Osteoblast (primary cell): ENCODE results near the gene NARF. TPM values are rescaled to one million over a fixed set of nuclear protein-coding genes. Genes with fewer than 3 reads are reported as not detected.

Experiments
- DNase-seq: peaks from one replicate; pipeline ENCODE4 v3.0.0; 2011; ENCODE audit warnings: low spot score, mixed read lengths; ENCODE audit not compliant: insufficient read length; ENCODE audit errors: missing footprints
- H2AFZ ChIP-seq: 2 replicates; pipeline ENCODE4 v1.6.0; 2011; ENCODE audit warnings: mild to moderate bottlenecking, low read length
- H3K27ac ChIP-seq: 2 replicates; pipeline ENCODE4 v1.5.1; 2011; ENCODE audit warnings: mild to moderate bottlenecking, low read depth, low read length, moderate library complexity
- H3K27me3 ChIP-seq: 2 replicates; pipeline ENCODE4 v1.6.0; 2012; ENCODE audit warnings: mild to moderate bottlenecking, control low read depth, inconsistent platforms, low read length, moderate library complexity; ENCODE audit not compliant: insufficient read depth
- H3K36me3 ChIP-seq: 2 replicates; pipeline ENCODE4 v1.5.1; 2011; ENCODE audit warnings: mild to moderate bottlenecking, low read length, control low read depth, moderate library complexity; ENCODE audit not compliant: insufficient read depth
- H3K4me1 ChIP-seq: 2 replicates; pipeline ENCODE4 v1.5.1; 2011; ENCODE audit warnings: mild to moderate bottlenecking, low read length, control low read depth, moderate library complexity; ENCODE audit not compliant: insufficient read depth
- H3K4me2 ChIP-seq: 2 replicates; pipeline ENCODE4 v1.6.0; 2011; ENCODE audit warnings: mild to moderate bottlenecking, low read length; ENCODE audit not compliant: insufficient read depth
- H3K4me3 ChIP-seq: fragments of 200-600 bp; sonication (generic); 3 replicates; pipeline ENCODE4 v1.5.1; 2012; ENCODE audit warnings: mild to moderate bottlenecking, low read length, inconsistent platforms; ENCODE audit not compliant: insufficient read depth
- H3K79me2 ChIP-seq: 2 replicates; pipeline ENCODE4 v1.6.0; 2012; ENCODE audit warnings: mild to moderate bottlenecking, low read length, control low read depth, inconsistent platforms; ENCODE audit not compliant: insufficient read depth
- H3K9me3 ChIP-seq: 2 replicates; pipeline ENCODE4 v1.5.1; 2011; ENCODE audit warnings: low read depth, low read length, control low read depth
- H4K20me1 ChIP-seq: 2 replicates; pipeline ENCODE4 v1.6.0; 2012; ENCODE audit warnings: mild to moderate bottlenecking, low read length, control low read depth; ENCODE audit not compliant: insufficient read depth
- total RNA-seq: library from RNA; depleted of rRNA; stranded (reverse); fragments of >200 nt; gene quantifications from 2 replicates; pipeline ENCODE4 v1.2.3, GENCODE V29; 2012
- TF ChIP-seq, protein P1 (sequence below): IDR thresholded peaks from 2 replicates; pipeline ENCODE4 v1.5.1; 2011; ENCODE audit warnings: mild to moderate bottlenecking, low read depth, low read length, moderate library complexity; ENCODE audit errors: extremely low read depth

The NARF gene
- total RNA-seq, 1 donor = 34.4 TPM

DNA sequence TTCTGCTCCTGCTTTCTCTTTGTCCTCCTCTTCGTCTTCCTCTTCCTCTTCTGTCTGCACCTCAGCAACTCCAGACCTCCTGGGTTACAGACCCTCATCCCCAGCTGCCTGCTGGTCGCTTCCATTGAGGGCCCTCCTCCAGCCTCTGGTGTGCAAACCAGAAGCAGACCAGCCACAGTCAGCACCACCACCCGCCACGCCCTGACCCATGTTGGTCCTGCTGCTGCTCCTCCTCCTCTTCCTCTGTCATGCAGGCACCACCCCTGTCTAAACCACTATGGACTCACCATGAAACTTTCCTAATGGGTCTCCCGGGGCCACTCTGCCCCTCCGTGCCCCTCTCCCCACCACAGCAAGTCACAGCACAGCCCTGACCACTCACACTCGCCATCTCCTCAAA, 28.7 kb upstream of the NARF start:
- DNase-seq = peak; percentile 83
- no peaks in the 10 kb centered on the region for H4K20me1 ChIP-seq
- H3K9me3 ChIP-seq = no peaks in the 10 kb centered on the region
- H2AFZ ChIP-seq = no peak overlapping the region
- no peaks in the 10 kb centered on the region for H3K36me3 ChIP-seq
- no peaks in the 10 kb centered on the region for H3K79me2 ChIP-seq
- H3K4me3 ChIP-seq = no peak overlapping the region
- H3K27ac ChIP-seq = no peak overlapping the region
- no peaks in the 10 kb centered on the region for H3K27me3 ChIP-seq
- TF ChIP-seq, protein P1, sequence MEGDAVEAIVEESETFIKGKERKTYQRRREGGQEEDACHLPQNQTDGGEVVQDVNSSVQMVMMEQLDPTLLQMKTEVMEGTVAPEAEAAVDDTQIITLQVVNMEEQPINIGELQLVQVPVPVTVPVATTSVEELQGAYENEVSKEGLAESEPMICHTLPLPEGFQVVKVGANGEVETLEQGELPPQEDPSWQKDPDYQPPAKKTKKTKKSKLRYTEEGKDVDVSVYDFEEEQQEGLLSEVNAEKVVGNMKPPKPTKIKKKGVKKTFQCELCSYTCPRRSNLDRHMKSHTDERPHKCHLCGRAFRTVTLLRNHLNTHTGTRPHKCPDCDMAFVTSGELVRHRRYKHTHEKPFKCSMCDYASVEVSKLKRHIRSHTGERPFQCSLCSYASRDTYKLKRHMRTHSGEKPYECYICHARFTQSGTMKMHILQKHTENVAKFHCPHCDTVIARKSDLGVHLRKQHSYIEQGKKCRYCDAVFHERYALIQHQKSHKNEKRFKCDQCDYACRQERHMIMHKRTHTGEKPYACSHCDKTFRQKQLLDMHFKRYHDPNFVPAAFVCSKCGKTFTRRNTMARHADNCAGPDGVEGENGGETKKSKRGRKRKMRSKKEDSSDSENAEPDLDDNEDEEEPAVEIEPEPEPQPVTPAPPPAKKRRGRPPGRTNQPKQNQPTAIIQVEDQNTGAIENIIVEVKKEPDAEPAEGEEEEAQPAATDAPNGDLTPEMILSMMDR = no peak
- H3K4me2 ChIP-seq = no peak overlapping the region
- H3K4me1 ChIP-seq = no peaks in the 10 kb centered on the region

GRCh38 chr17:82432017-82432416, 26.5 kb upstream of the NARF start:
- no peak overlapping the region for H3K27ac ChIP-seq
- no peaks in the 10 kb centered on the region for H3K79me2 ChIP-seq
- H3K4me1 ChIP-seq = no peaks in the 10 kb centered on the region
- H3K9me3 ChIP-seq = no peaks in the 10 kb centered on the region
- no peak overlapping the region for H2AFZ ChIP-seq
- no peaks in the 10 kb centered on the region for H3K27me3 ChIP-seq
- H3K4me2 ChIP-seq = no peak overlapping the region
- DNase-seq = no peak
- no peaks in the 10 kb centered on the region for H4K20me1 ChIP-seq
- no peaks in the 10 kb centered on the region for H3K36me3 ChIP-seq
- H3K4me3 ChIP-seq = no peak overlapping the region
- TF ChIP-seq, protein P1 = no peak

DNA sequence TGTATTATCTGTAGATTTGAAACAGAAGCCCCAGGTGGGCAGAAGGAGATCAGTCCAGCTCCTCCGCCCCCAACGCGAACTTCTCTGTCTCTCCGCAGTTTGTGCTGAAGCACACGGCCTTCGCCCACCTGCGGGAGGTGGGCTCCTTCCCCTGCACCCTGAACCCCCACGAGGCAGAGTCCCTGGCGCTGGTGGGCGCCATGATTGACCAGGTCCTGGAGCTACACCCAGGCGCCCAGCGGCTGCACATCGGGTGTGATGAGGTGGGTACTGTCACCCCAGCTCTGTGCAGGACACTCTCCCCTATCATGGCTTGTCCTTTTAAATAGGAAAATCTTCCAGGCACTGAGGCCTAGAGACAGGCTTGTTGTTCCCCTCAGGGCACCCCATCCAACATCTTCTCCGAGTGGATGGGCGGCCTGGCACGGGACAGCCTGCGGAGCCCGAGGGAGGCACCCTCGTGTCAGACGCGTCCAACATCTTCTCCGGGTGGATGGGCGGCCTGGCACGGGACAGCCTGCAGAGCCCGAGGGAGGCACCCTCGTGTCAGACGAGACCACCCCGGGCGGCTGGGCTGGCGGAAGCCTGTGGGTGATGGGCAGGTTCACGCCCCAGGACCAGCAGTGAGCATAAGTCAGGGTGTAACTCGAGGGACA, 24.9 kb upstream of the NARF start:
- no peak overlapping the region for H3K4me3 ChIP-seq
- DNase-seq = peak; percentile 85
- H3K27ac ChIP-seq = no peak overlapping the region
- H2AFZ ChIP-seq = no peak overlapping the region
- no peak overlapping the region for H3K4me2 ChIP-seq
- no peaks in the 10 kb centered on the region for H3K9me3 ChIP-seq
- H3K27me3 ChIP-seq = no peaks in the 10 kb centered on the region
- TF ChIP-seq, protein P1 = no peak
- no peaks in the 10 kb centered on the region for H4K20me1 ChIP-seq
- H3K36me3 ChIP-seq = no peaks in the 10 kb centered on the region
- H3K4me1 ChIP-seq = no peaks in the 10 kb centered on the region
- H3K79me2 ChIP-seq = no peaks in the 10 kb centered on the region

GRCh38 chr17:82434216-82434565, 24.4 kb upstream of the NARF start:
- TF ChIP-seq, protein P1 = no peak
- H2AFZ ChIP-seq = no peak overlapping the region
- H3K27ac ChIP-seq = no peak overlapping the region
- no peak overlapping the region for H3K4me2 ChIP-seq
- DNase-seq = peak; percentile 70
- H3K79me2 ChIP-seq = no peaks in the 10 kb centered on the region
- H3K4me3 ChIP-seq = no peak overlapping the region
- no peaks in the 10 kb centered on the region for H3K27me3 ChIP-seq
- H3K36me3 ChIP-seq = no peaks in the 10 kb centered on the region
- no peaks in the 10 kb centered on the region for H3K9me3 ChIP-seq
- H3K4me1 ChIP-seq = no peaks in the 10 kb centered on the region
- H4K20me1 ChIP-seq = no peaks in the 10 kb centered on the region
